Prostate gland (tissue), 2 donors: ENCODE data around the gene SCAPER.

Source experiments
- POLR2A ChIP-seq: fragments of 450-650 bp; IDR thresholded peaks from one replicate; pipeline ENCODE4 v1.6.1; 2016; ENCODE audit warnings: antibody characterized with exemption, mild to moderate bottlenecking
- POLR2AphosphoS5 ChIP-seq: sonication (generic); formaldehyde crosslinking; IDR thresholded peaks from one replicate; pipeline ENCODE4 v1.6.1; 2017; ENCODE audit warnings: antibody characterized with exemption
- TF ChIP-seq, protein P1 (sequence below), 4 experiments: fragments of 200-600 bp in 2 of 4; fragments of 450-650 bp in 2 of 4; sonication (generic) in 2 of 4; IDR thresholded peaks; 1 replicate in 3 of 4; 2 replicates in 1 of 4; pipeline ENCODE4 v1.5.1; 2016 to 2019; ENCODE audit warnings: antibody characterized with exemption in 4 of 4, mild to moderate bottlenecking in 2 of 4, moderate library complexity in 2 of 4

DNA sequence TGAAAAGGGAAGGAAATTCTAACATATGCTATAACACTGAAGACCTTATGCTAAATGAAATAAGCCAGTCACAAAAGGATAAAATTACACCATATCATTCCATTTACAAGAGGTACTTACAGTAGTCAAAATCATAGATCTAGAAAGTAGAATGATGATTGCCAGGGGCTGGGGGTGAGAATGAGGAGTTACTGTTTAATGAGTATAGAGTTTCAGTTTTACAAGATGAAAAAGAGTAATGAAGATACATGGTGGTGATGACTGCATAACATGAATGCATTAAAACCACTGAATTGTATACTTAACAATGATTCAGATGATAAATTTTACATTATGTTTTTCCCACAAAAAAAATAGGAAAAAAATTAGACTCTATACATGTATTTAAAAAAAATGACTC is 152.6 kb downstream of the SCAPER start:
- TF ChIP-seq, protein P1, sequence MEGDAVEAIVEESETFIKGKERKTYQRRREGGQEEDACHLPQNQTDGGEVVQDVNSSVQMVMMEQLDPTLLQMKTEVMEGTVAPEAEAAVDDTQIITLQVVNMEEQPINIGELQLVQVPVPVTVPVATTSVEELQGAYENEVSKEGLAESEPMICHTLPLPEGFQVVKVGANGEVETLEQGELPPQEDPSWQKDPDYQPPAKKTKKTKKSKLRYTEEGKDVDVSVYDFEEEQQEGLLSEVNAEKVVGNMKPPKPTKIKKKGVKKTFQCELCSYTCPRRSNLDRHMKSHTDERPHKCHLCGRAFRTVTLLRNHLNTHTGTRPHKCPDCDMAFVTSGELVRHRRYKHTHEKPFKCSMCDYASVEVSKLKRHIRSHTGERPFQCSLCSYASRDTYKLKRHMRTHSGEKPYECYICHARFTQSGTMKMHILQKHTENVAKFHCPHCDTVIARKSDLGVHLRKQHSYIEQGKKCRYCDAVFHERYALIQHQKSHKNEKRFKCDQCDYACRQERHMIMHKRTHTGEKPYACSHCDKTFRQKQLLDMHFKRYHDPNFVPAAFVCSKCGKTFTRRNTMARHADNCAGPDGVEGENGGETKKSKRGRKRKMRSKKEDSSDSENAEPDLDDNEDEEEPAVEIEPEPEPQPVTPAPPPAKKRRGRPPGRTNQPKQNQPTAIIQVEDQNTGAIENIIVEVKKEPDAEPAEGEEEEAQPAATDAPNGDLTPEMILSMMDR (IDR thresholded peaks at IDR 0.05), result no peak
- TF ChIP-seq POLR2AphosphoS5 (no peak), POLR2A (no peak)
